Medulla oblongata (tissue), 1 donor: ENCODE results near the gene POLR2E.

Experiments
- DNase-seq: peaks from one replicate; pipeline ENCODE4 v3.0.0-alpha.2; 2015; ENCODE audit errors: extremely low spot score

Gene POLR2E

DNA sequence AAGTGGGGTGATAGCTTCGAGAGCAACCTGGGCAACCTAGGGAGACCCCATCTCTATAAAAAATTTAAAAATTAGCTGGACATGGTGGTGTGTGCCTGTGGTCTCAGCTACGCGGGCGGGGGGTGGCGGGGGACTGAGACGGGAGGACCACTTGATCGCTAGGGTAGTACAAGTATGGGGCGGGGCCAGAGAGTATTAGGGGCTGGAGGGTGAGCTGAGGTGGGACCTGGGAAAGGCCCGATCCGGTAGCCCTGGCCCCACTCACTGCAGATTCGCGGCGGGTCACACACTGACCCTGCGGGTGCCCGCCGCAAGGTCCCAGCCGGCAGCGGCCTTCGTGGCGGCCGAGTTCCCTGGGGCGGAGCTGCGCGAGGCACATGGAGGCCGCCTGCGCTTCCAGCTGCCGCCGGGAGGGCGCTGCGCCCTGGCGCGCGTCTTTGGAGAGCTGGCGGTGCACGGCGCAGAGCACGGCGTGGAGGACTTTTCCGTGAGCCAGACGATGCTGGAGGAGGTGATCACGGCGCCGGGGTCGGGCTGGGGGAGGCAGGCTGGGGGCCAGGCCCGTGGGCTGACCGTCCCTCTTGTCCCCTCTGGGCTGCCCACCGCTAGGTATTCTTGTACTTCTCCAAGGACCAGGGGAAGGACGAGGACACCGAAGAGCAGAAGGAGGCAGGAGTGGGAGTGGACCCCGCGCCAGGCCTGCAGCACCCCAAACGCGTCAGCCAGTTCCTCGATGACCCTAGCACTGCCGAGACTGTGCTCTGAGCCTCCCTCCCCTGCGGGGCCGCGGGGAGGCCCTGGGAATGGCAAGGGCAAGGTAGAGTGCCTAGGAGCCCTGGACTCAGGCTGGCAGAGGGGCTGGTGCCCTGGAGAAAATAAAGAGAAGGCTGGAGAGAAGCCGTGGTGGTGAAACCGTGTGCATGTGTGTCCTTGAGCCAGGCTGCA is 30.2 kb downstream of the POLR2E start:
- DNase-seq: no peak

DNA sequence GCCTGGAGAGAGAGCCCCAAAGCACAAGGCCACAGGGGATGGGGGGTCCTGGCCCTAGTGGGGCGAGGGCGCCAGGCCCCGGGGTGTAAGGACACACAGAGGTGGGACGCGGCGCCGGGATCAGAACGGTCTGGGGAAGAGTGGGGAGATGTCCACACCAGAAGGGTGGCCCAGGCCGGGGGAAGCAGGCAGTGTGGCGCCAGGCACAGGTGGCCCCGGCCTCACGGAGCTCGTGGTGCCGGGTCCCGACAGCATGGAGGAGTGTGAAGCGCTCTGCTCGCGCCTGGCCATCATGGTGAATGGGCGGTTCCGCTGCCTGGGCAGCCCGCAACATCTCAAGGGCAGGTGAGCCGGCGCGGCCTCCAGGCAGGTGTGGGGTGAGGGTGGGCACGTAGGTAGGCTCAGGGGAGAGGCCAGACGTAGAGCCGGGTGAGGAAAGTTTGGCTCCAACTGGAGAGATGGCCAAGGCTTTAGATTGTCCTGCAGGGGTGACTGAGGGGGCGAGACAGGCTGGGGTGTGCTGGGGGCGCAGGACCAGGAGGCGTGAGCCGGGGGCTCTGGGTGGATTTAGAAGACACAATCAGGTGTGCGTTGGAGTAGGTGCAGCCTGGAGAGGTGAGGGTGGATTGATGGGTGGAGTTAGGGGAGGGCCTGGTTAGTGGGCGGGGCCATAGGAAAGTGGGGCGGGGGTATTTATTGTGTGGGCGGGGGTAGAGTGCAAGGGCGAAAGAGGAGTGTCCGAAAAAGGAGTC is 31.1 kb downstream of the POLR2E start:
- no peak for DNase-seq

DNA sequence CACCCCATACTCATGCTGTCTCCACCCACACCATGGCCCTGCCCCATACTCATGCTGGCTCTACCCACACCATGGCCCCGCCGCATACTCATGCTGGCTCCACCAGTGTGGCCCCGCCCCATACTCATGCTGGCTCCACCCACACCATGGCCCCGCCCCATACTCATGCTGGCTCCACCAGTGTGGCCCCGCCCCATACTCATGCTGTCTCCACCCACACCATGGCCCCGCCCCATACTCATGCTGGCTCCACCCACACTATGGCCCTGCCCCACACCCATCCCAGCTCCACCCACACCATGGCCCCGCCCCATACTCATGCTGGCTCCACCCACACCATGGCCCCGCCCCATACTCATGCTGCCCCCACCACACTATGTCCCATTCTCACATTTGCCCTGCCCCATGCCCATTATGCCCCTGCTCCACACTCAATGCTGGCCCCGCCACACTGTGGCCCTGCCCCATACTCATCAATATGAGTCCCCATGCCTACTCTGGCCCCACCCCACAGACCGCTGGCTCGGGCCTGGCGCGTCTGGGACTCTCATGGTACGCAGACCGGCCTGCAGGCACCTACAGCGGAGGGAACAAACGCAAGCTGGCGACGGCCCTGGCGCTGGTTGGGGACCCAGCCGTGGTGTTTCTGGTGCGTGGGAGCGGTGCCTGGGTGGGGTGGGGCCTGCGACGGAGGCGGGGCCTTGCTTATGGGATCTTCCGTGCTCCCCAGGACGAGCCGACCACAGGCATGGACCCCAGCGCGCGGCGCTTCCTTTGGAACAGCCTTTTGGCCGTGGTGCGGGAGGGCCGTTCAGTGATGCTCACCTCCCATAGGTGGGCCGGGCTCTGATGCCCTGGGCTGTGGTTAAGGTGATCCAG is 31.9 kb downstream of the POLR2E start:
- no peak for DNase-seq

DNA sequence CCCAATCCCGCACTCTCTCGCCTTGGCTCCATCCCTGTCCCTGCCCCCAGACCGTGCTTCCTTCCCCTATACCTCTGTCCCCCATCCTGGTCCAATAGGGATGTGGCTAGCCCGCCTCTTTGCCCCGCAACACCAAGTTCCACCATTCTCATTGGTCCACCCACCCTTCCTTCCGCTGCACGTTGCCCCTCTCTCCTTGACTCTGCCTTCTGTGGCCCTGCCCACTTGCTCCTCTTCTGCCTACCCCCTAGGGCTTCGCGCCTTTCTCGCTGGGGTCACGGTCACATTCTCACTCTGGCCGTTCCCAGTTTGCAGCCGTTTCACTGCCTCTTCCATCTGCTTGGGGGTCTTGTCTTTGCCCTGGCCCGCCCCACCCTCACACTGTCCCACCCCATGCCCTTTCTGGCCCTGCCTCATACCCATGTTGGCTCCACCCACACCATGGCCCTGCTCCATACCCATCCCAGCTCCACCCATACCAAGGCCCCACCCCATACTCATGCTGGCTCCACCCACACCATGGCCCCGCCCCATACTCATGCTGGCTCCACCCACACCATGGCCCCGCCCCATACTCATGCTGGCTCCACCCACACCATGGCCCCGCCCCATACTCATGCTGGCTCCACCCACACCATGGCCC is 32.7 kb downstream of the POLR2E start:
- no peak for DNase-seq

DNA sequence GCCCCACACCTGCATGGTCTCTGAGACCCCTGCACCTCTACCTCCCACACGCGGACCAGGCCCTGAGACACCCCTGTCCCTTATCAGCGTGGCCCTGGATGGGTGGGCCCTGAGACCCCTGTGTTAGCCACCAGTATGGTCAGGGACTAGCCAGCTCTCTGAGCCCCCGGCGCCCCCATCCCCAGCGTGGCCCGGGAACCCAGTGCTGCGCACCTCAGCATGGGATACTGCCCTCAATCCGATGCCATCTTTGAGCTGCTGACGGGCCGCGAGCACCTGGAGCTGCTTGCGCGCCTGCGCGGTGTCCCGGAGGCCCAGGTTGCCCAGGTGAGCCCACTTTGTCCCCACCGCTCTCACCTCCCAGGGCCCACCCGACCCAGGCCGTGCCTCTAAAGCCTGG is 33.2 kb downstream of the POLR2E start:
- no peak for DNase-seq

DNA sequence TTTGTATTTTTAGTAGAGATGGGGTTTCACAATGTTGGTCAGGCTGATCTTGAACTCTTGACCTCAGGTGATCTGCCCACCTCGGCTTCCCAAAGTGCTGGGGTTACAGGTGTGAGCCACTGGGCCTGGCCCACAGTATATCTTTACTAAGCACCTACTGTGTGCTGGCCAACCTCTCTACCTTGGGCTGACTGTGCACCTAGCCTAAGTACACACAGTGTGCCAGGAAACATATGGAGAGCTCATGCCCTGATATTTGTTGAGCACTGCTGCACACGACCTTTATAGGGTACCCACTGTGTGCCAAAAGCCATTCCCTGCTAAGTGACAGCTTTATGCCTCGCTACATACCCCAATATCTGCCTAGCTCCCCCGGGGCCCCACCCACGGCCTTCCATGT is 34.5 kb downstream of the POLR2E start:
- no peak for DNase-seq

DNA sequence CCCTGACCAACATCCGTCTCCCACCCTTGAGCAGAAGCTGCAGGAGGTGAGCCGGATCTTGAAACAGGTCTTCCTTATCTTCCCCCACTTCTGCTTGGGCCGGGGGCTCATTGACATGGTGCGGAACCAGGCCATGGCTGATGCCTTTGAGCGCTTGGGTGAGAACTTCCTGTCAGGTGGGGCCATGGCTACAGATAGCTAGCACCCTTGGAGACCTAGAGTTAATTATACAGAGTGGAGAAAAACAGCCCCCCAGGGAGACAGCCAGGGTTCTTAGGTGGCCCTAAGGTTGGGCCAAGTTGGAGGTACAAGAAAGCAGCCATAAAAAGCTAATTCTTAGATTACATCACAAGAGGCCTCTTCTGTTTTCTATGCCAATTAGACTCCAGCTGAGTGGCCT is 37.1 kb downstream of the POLR2E start:
- DNase-seq: no peak

DNA sequence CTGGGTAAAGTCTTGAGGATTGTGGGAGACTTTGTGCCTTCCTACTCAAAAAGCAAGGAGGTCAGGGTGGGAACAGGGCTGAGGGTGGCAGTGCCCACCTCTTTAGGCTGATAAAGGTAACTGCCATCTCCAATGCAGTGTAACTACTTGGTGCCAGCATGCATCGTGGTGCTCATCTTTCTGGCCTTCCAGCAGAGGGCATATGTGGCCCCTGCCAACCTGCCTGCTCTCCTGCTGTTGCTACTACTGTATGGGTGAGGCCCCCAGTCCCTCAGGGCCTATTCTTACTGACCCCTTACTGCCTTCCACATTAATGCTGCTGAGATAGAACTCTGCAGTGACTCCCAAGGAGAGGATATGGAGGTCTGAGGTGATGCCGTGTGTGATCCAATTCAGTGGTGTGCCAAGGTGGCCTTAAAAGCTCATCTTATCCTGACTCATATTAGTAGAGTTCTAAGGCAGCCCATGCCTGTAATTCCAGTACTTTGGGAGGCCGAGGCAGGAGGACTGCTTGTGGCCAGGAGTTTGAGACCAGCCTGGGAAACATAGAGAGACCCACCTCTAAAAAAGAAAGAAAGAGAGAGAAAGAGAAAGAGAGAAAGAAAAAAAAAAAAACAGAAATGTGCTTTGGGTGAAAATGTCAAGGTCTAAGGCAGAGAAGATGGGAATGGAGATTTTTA is 37.9 kb downstream of the POLR2E start:
- no peak for DNase-seq

DNA sequence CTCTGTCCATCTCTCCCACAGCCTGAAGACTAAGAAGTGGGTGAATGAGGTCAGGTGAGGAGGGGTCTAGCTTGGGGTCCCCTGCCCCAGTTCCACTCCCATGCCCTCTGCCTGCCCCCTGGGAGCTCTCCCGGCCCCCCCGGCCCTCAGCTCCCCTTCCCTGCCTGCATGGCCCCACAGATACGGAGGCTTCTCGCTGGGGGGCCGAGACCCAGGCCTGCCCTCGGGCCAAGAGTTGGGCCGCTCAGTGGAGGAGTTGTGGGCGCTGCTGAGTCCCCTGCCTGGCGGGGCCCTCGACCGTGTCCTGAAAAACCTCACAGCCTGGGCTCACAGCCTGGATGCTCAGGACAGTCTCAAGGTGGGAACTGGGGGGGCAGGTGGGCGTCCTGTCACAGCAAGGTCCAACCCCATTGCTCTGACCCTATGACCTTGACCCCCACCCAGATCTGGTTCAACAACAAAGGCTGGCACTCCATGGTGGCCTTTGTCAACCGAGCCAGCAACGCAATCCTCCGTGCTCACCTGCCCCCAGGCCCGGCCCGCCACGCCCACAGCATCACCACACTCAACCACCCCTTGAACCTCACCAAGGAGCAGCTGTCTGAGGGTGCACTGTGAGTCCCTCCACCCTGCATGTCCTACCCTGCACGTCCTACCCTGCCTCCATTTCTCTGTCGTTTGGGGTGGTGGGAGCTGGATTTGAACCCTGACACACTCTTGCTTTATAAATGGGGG is 39.1 kb downstream of the POLR2E start:
- no peak for DNase-seq

DNA sequence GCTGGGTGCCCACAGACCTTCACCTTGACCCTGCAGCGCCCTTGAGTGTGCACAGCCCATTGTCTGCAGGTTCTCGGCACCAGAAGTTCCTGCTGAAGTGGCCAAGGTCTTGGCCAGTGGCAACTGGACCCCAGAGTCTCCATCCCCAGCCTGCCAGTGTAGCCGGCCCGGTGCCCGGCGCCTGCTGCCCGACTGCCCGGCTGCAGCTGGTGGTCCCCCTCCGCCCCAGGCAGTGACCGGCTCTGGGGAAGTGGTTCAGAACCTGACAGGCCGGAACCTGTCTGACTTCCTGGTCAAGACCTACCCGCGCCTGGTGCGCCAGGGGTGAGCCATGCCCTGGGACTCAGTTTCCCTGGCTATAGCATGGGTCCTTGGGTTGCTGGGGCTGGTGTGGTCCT is 40.1 kb downstream of the POLR2E start:
- DNase-seq: no peak

DNA sequence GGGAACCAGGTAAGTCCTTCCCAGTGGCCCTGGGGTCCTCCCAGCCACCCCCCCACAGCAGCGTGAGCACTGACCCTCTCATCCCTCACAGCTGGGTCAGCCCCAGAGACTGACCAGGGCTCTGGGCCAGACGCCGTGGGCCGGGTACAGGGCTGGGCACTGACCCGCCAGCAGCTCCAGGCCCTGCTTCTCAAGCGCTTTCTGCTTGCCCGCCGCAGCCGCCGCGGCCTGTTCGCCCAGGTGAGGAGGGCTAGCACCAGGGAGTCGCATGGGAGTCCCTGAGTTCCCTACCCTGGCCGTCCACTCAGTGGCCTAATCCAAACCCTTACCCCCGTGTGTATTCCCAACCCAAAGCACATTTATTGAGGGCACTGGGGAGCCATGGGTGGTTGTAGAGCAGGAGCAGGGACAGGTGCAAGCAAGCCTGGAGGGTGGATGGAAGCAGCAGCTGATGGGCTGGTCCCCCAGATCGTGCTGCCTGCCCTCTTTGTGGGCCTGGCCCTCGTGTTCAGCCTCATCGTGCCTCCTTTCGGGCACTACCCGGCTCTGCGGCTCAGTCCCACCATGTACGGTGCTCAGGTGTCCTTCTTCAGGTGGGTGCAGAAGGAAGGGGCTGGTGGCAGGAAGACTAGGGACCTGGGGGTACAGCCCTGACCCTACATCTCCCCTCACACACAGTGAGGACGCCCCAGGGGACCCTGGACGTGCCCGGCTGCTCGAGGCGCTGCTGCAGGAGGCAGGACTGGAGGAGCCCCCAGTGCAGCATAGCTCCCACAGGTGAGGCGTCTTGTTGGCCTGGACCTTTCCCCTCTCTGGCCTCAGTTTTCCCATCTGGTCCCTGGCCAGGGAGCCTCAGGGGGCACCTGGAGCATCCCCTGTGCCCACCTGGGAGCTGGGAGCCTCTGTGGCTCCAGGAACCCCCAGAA is 40.8 kb downstream of the POLR2E start:
- DNase-seq: no peak

DNA sequence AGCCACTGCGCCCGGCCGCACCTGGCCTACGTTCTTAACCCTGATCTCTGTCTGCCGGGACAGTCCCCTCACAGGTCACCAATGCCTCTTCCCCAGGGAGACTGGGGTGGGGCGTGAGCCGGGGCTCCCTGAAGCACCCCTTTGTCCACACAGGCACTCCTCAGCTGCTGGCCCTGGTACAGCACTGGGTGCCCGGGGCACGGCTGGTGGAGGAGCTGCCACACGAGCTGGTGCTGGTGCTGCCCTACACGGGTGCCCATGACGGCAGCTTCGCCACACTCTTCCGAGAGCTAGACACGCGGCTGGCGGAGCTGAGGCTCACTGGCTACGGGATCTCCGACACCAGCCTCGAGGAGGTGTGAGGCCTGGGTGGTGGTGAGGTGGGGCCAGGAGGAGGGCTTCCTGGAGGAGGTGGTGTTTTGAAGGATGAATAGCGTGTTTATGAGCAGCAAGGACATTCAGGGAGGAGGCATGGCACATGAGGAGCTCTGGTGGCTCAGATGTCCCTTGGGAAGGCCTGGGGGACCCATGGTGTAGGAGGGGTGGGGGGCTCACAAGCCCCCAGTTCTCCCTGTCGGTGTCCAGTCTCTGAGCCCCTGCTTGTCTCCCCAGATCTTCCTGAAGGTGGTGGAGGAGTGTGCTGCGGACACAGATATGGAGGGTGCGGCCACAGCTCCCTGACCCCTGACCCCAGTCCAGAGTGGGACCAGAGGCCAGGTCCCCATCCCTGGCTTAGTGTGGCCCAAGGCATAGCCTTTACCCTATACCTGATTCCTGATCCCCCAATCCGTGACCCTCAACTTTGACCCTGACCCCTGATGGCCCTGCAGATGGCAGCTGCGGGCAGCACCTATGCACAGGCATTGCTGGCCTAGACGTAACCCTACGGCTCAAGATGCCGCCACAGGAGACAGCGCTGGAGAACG is 41.7 kb downstream of the POLR2E start:
- DNase-seq: no peak

DNA sequence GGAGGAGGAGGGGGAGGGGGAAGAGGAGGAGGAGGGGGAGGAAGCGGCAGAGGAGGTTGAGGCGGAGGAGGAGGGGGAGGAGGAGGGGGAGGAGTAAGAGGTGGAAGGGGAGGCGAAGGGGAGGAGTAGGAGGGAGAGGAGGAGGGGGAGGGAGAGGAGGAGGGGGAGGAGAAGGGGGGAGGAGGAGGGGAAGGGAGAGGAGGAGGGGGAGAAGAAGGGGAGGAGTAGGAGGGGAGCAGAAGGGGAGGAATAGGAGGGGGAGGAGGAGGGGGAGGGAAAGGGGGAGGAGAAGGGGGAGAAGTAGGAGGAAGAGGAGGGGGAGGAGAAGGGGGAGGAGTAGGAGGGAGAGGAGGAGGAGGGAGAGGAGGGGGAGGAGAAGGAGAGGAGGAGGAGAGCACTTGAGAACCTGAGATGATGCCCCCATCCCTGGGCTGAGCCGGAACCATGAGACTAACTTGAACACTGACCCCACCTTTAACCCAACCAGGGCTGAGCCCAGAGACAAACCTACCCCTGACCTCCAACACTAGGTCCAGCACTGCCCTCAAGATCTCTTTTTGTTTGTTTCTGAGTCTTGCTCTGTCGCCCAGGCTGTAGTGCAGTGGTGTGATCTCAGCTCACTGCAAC is 42.7 kb downstream of the POLR2E start:
- no peak for DNase-seq

DNA sequence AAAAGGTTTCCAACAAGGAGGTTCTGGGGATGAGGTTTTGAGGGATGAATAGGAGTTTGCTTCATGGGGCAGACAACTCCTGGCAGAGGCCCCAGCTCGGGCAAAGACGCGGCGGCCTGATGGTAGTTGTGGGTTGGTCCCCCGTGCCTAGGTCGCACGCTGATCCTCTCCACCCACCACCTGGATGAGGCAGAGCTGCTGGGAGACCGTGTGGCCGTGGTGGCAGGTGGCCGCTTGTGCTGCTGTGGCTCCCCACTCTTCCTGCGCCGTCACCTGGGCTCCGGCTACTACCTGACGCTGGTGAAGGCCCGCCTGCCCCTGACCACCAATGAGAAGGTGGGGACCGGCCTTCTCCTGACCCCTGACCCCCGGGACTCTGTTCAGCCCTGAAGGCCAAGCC is 43.4 kb downstream of the POLR2E start:
- DNase-seq: no peak

DNA sequence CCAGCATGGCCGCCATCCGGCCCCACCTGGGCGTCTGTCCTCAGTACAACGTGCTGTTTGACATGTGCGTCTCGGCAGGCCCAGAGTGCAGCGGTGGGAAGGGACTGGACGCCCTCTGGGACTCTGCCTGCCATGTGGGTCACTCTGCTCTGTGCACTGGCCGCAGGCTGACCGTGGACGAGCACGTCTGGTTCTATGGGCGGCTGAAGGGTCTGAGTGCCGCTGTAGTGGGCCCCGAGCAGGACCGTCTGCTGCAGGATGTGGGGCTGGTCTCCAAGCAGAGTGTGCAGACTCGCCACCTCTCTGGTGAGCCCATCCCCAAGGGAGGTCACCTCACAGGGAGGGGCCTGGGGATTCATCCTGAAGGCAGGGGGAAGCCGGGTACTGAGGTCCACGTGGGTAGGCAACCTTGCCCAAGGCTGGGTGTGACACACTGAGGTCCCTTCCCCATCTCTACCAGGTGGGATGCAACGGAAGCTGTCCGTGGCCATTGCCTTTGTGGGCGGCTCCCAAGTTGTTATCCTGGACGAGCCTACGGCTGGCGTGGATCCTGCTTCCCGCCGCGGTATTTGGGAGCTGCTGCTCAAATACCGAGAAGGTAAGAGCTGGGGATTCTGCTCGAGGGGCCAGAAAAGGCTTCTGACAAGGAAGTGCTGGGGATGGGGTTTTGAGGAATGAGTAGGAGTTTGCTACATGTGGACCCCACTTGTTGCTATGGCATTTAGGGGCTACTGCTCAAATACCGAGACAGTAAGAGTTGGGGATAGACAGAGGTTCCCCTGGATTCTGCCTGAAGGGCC is 44.0 kb downstream of the POLR2E start:
- DNase-seq: no peak

DNA sequence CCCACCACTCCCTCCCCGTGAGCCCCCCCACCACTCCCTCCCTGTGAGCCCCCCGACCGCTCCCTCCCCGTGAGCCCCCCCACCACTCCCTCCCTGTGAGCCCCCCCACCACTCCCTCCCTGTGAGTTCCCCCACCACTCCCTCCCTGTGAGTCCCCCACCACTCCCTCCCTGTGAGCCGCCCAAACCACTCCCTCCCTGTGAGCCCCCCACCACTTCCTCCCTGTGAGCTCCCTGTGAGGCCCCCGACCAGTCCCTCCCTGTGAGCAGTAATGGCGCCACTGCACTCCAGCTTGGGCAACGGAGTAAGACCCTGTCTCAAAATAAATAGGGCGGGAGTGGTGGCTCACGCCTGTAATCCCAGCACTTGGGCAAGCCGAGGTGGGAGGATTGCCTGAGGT is 45.4 kb downstream of the POLR2E start:
- no peak for DNase-seq

DNA sequence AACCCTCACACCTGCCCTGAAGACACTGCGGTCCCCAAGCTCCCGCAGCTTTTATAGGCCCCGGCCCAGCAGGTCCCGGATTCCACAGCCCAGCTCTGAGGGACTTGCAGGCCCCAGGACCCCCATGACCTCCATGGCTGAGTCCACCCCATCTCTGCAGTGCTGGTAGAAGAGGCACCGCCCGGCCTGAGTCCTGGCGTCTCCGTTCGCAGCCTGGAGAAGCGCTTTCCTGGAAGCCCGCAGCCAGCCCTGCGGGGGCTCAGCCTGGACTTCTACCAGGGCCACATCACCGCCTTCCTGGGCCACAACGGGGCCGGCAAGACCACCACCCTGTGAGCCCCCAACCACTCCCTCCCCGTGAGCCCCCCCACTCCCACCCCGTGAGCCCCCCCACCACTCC is 46.1 kb downstream of the POLR2E start:
- DNase-seq: no peak
